ENCODE data around the gene LRRC46.
A peak's percentile ranks its signal among the peaks of the same experiment; 100 is the strongest.

Gene LRRC46

GRCh38 chr17:47831934-47832327 lies 461 bp downstream of the LRRC46 start:
- TF ChIP-seq GATA3 (IDR thresholded peaks at IDR 0.05; ENCODE audit: low read depth, low read length) (no peak), GATA2 (IDR thresholded peaks at IDR 0.05; ENCODE audit: low read depth, low read length) (no peak)

GRCh38 chr17:47834756-47835155 lies 3.3 kb downstream of the LRRC46 start:
- TF ChIP-seq GATA2 (IDR thresholded peaks at IDR 0.05; ENCODE audit: low read depth, low read length): no peak
- no peak for TF ChIP-seq GATA3 (IDR thresholded peaks at IDR 0.05; ENCODE audit: low read depth, low read length)

GRCh38 chr17:47836601-47837000 lies 5.1 kb downstream of the LRRC46 start:
- TF ChIP-seq GATA3 (IDR thresholded peaks at IDR 0.05; ENCODE audit: low read depth, low read length): no peak
- no peak for TF ChIP-seq GATA2 (IDR thresholded peaks at IDR 0.05; ENCODE audit: low read depth, low read length)

- no peak for TF ChIP-seq GATA2 (IDR thresholded peaks at IDR 0.05; ENCODE audit: low read depth, low read length)
- no peak for TF ChIP-seq GATA3 (IDR thresholded peaks at IDR 0.05; ENCODE audit: low read depth, low read length)
Observed at GRCh38 chr17:47837401-47838039, 6.0 kb downstream of the LRRC46 start.

- TF ChIP-seq GATA3 (IDR thresholded peaks at IDR 0.05; ENCODE audit: low read depth, low read length) (no peak), GATA2 (IDR thresholded peaks at IDR 0.05; ENCODE audit: low read depth, low read length) (no peak)
Observed at GRCh38 chr17:47838636-47839035, 7.2 kb downstream of the LRRC46 start.

- TF ChIP-seq GATA3 (IDR thresholded peaks at IDR 0.05; ENCODE audit: low read depth, low read length) (no peak), GATA2 (IDR thresholded peaks at IDR 0.05; ENCODE audit: low read depth, low read length) (no peak)
Observed at GRCh38 chr17:47839071-47839470, 7.6 kb downstream of the LRRC46 start.

GRCh38 chr17:47840001-47840741 lies 8.7 kb downstream of the LRRC46 start:
- no peak for TF ChIP-seq GATA2 (IDR thresholded peaks at IDR 0.05; ENCODE audit: low read depth, low read length)
- TF ChIP-seq GATA3 (IDR thresholded peaks at IDR 0.05; ENCODE audit: low read depth, low read length): no peak

GRCh38 chr17:47840742-47841487 lies 9.4 kb downstream of the LRRC46 start, which contains the start of gene SCRN2:
SCRN2 (minus strand) TSS chr17:47841273; CDS start chr17:47840843, 430 bp downstream.
- TF ChIP-seq GATA3 (IDR thresholded peaks at IDR 0.05; ENCODE audit: low read depth, low read length) (no peak), GATA2 (IDR thresholded peaks at IDR 0.05; ENCODE audit: low read depth, low read length) (no peak)

GRCh38 chr17:47841488-47842291 lies 10.2 kb downstream of the LRRC46 start:
- TF ChIP-seq GATA2 (IDR thresholded peaks at IDR 0.05; ENCODE audit: low read depth, low read length) (no peak), GATA3 (IDR thresholded peaks at IDR 0.05; ENCODE audit: low read depth, low read length) (no peak)

GRCh38 chr17:47843391-47843730 lies 11.9 kb downstream of the LRRC46 start:
- TF ChIP-seq GATA3 (IDR thresholded peaks at IDR 0.05; ENCODE audit: low read depth, low read length) (no peak), GATA2 (IDR thresholded peaks at IDR 0.05; ENCODE audit: low read depth, low read length) (no peak)

- TF ChIP-seq GATA2 (IDR thresholded peaks at IDR 0.05; ENCODE audit: low read depth, low read length) (peak; percentile 96), GATA3 (IDR thresholded peaks at IDR 0.05; ENCODE audit: low read depth, low read length) (no peak)
Observed at GRCh38 chr17:47844227-47844626, 12.8 kb downstream of the LRRC46 start.

- TF ChIP-seq GATA3 (IDR thresholded peaks at IDR 0.05; ENCODE audit: low read depth, low read length) (no peak), GATA2 (IDR thresholded peaks at IDR 0.05; ENCODE audit: low read depth, low read length) (no peak)
Observed at GRCh38 chr17:47844814-47845715, 13.6 kb downstream of the LRRC46 start.

- TF ChIP-seq GATA3 (IDR thresholded peaks at IDR 0.05; ENCODE audit: low read depth, low read length) (no peak), GATA2 (IDR thresholded peaks at IDR 0.05; ENCODE audit: low read depth, low read length) (no peak)
Observed at GRCh38 chr17:47845716-47846075, 14.2 kb downstream of the LRRC46 start.
